NCI-H1048 (cell line): ENCODE measurements around the gene ZNF827.
"Not testable (repeated sequence)": the region's sequence is repeated elsewhere in the genome, so short reads cannot be mapped to it uniquely, and the experiment has no call there.

Experiments
- DNase-seq: peaks from one replicate; lab custom pipeline; 2025; lab: John Stamatoyannopoulos, UW

Gene ZNF827

DNA sequence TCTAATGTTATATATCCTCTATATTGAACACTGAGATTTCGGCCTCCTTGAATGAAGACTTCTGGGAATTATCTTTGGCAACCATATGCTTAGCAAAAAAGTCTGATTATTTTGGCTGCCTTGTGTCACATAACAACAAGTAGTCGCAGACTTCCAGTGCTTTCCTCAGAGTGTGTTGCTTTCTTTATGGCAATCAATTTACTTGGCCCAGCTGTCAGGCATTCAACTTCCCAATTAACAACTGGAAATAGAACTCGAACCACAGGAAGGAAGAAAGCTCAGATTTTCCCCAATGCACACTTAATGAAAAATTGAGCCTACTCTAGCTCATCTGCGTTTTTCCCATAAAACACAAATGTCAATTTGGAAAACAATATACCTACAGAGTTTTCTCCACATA is 71.6 kb downstream of the ZNF827 start:
- no peak for DNase-seq

DNA sequence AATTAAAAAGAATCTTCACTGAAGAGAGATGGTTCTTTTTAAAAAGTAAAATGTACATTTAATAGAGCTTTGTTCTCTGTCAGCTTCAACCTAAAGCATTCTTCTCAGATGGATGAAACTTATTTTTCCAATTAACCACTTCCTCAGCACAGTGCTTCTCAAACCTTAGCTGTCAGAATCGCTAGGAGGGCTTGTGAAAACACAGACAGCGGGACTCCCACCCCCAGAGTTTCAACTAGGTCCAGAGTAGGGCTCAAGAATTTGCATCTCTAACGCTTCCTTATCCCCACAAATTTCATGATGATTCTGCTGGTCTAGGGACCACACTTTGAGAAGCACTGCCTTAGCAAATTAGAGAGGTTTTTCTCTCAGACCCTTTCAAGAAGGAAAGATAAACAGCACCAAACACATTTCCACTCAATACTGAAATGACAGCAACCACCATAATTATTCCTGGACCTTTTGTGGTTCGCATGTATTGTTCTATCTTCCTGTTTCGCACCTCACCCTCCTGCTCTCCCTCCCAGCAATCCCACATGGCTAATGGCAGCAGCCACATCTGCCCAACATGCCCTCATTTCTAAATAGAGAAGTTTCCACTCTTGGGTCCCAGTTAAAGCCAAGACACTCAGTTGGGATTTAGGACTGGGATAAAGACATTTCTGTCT is 73.2 kb downstream of the ZNF827 start:
- no peak for DNase-seq

DNA sequence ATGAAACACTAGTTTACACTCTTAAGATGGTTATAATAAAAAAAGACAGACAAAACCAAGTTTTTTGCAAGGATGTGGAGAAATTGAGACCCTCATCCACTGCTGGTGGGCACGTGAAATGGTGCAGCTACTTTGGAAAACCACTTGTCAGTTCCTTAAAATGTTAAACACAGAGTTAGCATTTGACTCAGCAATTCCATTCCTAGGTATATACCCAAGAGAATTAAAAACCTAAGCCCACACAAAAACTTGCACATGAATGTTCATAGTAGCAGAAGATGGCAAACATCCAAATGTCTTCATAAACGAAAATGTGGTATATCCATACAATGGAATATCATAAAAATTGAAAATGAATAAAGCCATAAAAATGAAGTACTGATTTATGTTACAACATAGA is 75.4 kb downstream of the ZNF827 start:
- no peak for DNase-seq

DNA sequence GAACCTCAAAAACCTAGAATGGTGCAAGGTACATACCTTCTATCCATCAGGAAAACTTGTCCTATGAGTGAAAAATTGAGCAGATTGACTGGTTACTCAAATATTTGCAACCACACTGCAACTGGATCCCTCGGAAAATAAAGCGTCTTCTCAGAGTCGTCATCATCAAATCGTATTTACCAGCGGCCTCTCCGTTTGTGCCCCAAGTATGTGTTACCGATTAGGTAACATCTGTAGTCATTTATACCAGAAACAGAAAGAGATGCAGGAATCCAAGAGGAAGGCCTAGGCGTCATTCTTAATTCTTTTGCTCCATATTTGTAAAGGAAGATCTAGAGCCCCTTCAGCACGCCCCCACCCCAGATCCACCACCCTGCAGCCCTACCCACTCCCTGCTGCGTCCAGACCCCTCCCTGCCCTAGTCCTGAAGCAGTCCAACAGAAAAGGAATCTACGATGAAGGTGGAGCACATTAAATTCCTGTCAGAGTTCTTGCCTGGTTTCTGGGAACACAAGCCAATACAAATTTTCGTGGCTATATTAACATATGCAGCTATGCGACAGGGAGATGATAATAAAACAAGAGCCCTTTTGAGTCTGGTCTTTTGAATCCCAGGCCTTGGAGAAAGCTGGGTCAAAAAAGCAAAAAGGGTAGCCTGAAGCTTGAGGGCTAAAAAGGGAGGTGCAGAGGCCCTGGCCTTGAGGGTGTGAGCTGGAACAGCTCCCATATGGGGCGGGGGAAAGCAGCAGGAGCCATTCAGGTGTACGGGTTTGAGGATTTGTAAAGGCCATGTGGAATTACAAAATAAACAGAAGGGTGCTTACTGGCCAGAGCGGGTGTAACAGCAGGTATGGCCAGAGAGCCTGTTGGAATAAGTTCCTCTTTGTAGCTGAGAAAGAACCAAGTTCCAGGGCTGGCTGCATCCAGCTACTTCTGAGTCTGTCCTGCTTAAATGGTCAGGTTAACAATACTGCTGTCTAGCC is 77.0 kb downstream of the ZNF827 start:
- no peak for DNase-seq

DNA sequence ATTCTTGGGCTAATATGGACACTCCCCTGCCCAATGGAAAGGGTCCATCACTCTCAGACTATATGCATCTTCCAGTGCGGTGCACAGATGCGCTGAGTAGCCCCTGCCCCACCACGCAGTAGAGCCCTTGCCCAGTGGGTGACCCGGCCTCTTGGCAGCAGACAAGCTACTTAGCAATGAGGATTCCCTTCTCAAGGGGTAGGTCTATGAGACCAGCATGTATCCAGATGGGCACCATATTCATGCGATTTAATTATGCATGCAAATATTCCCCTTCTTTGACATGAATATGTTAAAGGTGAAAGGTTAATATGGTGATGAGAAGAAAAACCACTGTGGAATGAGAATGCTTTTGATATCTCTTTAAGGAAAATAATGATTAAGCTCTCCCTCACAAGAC is 77.7 kb downstream of the ZNF827 start:
- no peak for DNase-seq

DNA sequence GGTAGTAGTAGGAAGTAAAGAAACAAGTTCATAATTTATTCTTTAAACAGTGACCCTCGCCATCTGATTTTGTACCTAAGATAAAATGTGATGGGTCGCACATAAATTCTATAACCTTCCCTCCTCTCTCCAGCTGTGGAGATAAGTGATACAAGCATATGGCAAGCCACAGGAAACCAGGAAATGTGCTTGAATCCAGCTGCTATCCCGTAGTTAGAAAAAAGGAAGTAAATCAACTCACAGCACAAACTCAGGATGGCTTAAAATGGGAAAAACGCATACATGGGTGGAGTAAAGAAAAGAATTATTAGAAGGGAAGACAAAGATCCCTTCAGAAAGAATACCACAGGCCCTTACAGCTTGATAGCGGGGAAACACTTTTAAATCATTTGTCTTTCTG is 78.2 kb downstream of the ZNF827 start:
- no peak for DNase-seq

DNA sequence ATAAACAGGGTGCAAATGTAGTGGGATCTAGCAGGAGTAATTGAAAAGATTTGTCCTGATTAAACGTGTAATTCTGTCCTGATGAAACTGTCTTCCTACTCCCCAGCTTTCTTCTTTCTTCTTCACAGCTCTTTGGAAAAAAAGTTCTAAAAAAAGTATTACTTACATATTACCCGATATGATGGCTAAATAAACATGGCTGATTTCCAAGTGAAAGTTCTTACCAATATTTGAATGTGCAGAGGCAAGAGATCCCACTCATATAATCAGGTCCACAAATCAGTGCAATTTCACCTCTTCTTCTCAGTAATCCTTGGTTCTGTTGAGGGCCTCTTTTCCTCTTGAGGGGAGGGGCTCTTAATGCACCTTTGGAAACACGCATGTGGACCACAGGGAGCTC is 78.7 kb downstream of the ZNF827 start:
- no peak for DNase-seq

DNA sequence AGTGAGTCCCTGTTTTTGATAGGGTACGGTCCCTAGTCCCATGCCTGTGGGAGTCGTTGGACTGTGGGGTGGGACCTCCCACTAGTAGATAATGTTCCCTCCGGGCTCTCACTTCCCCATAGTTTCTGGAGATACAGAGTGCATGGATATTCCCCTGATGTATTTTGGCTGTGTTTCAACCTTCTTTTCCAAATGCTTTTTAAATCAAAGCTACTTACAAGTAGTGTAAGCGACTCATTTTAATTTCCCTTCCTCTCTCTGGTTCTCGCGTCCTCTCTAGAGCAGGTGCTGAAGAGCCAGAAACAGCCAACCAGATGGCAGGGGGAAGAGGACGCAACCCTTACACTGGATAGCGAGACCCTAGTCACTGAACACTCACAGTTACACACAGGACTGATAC is 79.2 kb downstream of the ZNF827 start:
- DNase-seq: no peak

DNA sequence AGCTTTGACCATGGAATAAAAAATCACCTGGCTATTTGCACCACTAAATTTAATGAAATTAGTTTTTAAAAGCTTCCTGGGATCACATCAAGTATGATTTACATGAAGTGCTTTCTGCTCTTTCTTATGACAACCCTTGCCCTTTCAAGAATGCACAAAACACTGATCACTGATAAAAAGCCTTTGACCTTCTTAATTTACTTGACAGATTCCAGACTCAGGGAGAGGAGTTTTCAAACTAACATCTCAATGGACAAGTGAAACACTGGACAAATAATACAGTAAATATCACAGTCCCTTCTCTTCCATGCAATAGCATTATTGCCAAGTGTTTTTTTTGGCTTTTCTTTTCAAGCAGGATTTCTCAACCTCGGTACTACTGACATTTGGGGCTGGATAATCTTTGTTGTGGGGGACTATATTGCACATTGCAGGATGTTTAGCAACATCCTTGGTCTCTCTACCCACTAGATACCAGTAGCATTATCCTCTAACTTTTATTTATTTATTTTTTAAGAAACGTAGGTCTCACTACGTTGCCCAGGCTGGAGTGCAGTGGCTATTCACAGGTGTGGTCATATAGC is 86.3 kb downstream of the ZNF827 start:
- no peak for DNase-seq

DNA sequence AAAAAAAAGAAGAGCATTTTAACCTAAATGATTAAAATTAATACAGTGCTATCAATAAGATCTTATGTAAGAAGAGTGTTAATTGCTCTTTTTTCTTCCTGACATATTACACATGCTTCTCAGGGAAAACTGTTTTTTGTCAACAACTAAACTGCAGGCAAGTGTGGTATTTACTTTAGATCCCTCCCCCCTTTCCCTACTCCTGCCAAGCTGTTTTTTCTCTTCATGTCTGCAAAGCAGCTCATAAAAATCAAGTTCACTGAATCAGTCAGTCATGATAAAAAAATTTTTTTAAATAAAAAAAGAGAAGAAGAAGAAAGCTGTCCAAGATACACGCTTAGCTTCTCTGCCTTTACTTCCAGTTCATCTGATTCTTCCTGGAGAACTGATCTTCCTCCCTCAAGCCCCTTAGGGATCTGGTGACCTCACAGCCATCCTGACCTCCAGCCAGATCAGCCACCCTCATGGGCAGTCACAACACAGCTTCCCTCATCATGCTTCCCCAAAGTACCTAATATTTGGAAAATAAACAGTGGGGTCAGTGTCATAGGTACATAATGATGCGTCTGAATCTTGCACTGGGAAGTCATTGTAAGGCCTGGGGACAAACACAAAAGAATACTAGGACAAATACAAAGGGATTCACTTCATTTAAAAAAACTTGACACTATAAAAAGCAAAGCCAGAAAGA is 87.0 kb downstream of the ZNF827 start:
- DNase-seq: no peak

DNA sequence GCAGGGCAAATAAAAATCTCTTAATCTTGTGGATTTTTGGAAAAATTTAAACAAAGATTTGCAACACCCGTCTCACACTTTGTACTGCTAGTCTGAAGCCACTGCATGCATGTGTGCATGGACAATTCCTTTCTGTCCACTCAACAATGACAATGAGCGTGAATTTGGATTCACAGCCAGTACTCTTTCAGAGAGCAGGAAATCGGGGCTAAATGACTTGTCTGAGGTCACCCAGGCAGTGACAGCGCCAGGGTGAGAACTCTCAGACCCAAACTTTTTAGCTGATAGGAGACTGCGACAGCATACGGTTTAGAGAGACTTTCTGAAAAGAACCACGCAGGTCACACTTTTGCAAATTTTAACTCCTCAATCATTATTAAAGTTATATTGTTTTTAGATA is 90.9 kb downstream of the ZNF827 start:
- no peak for DNase-seq

DNA sequence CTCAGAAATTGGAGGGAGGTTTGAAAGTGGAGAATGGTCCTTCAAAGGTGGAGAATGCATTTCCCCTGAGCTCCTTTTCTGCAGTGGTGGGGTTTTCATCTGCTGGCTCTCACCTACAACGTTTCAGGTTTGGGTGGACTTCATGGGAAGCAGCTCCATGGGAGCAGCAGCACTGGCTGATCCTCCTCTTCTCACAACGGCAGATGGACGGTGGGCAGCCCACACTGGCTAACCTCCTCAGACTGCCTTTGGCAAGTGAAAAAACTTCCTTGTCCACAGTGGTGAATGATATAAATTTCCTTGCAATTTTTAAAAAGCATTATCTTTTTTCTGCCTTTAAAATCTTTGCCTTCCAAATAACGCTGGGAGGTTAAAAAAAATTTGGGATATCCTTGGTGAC is 93.5 kb downstream of the ZNF827 start:
- no peak for DNase-seq

DNA sequence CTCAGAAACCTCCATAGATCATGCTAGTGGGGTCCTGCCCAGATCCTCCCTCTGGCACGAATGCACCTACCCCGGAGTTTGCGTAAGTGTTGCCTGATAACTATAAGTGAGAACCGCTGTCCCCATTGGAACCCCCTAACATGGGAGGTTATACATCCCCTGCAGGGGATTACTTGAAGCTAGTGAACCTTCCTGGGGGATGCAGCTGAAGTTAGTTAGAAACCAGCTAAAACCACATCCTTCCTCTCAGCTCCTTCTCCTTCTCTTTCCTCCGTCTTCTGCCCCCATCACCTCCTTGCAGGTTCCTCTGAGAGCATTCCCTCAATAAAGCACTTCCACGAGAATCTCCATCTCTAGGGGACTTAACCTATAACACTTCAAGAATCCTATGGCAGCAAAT is 95.0 kb downstream of the ZNF827 start:
- DNase-seq: no peak

DNA sequence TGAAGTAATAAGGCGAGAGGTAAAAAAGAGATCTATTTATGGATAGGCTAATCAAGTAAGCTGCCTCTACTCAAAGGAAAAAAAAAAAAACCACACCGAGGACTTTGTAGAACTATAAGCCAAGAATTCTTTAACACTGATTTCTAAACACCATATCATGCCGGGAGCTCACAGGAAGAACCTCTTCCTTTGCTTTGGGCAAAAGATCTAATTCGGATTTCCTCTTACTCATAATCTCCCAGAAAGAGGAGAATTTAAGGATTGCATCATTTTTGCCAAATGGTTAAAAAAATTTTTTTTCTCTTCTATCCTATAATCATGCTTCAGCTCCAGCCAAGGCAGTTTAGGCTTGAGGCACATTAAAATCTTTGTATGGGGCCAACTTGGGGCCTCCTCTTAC is 95.5 kb downstream of the ZNF827 start:
- no peak for DNase-seq

DNA sequence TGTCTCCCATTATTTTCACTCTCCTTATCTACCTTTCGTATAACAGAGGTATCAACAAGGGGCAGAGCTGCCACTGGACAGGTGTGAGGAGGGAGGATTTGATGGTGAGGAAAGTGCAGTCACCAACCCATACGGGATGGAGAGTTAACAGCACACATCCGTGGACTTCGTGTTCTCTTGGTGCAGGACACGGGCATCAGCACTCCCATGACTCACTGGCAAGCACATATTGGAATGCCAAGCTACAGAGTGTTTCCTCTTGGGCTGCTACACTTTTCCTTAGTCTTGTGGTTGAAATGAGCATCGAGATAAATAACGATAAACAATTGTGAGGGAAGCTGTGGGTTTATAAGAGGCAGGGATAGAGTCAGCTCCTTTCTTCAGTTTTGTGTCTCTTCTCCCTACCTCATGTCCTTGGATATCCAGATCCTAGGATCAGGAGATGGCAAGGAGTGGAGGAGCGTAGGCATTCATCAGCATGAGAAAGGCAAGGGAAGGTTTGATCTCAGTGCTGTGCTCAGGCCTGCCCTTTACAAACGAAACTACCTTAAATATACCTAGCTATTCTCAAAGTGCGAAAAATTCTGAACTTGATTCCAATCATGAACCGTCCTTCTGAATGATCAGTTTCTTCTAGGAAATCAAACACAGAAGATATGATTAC is 96.3 kb downstream of the ZNF827 start:
- DNase-seq: no peak

DNA sequence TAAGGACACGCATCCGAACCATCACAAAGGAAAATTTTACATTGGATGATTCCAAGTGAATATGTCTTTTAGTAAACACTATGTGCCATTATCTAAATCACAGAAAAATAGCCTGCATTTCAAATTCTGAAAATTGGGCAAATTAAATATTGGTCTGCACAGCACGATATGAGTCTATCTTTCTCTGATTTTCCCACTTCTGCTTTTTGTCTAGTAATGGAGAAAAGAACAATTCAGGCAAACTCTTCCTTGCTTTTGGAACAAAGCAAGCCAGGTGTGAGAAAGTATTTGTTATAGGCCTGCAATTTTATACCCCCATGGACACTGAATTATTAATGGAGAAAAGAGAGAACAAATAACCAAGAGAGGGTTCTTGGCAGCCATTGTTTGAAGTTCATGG is 97.8 kb downstream of the ZNF827 start:
- no peak for DNase-seq

DNA sequence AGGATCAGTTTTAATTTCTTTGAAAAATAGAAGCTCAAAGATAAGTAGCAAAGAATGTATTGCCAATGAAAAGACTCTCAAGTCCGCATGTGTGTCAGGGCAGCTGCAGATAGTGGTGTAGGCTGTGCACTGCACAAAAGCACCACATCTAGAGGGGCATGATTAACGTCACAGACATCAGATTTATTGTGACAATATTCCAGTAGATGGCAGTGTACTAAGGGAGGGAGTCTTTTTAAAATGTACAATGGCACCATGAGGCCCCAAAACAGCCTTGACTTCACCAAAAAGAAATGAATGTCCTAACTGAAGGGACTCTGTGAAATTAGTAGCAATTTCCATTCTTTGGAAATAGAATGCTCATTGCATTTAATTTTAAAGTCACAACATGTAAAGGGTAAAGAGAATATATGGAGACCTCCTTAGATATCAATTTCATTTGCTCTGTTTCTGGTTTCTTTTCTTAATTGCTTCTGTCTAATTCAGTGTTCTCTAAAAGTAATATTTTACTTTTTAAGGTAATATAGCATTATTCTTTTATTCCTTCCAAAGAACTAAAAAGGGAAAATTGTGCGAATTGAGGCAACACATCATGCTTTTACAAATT is 98.4 kb downstream of the ZNF827 start:
- no peak for DNase-seq

DNA sequence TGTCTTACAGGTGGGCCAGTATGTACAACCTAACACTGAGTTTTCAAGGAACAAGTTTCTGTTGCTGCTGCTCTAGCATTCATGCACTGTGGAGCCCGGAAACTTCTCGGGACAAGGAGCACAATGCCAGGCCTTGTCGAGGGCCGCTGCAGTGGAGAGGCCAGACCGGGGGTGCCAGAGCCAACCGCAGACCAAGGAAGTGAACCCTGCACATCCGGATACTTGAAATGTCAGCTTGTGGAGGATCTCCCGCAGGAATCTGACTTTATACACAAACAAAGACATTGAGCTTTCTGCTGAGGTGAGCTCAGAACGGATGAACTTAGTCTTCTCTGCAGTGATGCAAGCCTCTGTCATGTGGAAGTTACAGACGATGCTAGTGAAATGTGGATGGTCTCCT is 99.5 kb downstream of the ZNF827 start:
- no peak for DNase-seq

DNA sequence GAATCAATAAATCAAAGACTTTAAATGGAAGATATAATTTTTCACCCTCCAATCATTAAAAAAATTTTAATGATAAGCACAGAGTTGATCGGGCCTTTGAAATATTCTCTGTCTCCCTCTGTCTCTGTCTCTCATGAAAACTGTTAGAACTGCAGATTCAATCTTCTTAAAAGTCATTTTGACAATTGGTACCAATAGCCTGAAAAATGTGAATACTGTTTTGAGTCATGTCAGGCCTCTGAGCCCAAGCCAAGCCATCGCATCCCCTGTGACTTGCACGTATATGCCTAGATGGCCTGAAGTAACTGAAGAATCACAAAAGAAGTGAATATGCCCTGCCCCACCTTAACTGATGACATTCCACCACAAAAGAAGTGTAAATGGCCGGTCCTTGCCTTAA is 106.2 kb downstream of the ZNF827 start:
- not testable (repeated sequence) for DNase-seq

DNA sequence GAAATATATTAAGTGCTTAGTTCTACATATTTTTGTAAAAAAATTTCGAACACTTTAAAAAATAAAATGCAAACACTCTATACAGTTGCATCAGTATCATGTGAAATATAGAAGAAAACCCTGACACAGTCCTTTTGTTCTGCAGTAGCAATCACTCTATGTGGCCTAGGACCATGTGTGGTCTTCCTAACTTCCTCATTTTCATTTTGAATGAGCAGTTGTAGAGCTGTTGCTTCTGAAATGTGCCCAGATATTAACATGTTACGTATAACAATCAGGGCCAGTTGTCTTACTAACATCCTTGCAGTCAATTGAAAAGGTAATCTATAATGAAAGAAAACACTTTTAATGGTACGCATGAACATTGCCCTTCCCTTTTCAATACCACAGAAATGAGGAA is 107.9 kb downstream of the ZNF827 start:
- no peak for DNase-seq

DNA sequence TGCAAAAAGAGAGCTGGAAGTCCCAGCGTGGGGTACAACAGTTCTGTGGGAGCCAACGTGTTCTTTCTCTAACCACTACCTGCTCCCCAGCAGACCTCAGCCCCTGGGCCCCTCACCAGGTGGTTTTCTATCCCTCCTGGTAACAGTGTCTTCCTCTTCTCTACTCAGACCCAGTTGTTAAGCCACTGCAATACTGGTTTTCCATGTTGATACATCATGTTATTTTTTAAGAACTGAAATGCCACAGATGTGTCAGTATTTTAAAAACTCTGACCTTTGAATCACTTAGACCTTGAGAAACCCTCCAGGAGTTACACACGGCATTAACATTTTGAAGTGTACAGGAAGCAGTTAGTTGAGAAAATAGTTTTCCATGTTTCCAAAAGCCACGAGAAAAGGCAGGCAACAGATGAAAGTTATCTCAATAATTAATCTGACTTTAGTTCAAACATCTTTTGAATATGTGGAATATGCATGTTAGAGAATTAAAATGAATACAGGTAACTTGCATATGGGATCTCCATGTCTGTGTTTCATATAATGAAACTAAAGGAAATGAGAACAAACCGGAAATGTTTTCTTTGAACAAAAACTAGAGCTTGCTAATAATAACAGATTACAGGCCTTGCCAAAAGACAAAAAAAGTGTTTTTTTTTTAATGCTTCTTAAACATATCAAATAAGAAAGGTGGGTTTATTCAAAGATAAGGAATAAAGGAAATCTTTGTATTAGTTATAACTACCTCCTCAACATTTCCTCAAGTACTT is 108.8 kb downstream of the ZNF827 start:
- DNase-seq: no peak
